HG03354 (cell line): Measurements from ENCODE around the gene CELF2.

Experiments used
- ATAC-seq: cut with Tn5 transposase; IDR thresholded peaks from one replicate; pipeline ENCODE4 v1.9.1; 2021; ENCODE audit warnings: mild to moderate bottlenecking; ENCODE audit not compliant: unreplicated experiment, poor library complexity, severe bottlenecking

Gene CELF2

GRCh38 chr10:11301571-11302111 is 284.0 kb downstream of the CELF2 start:
- no peak for ATAC-seq

DNA sequence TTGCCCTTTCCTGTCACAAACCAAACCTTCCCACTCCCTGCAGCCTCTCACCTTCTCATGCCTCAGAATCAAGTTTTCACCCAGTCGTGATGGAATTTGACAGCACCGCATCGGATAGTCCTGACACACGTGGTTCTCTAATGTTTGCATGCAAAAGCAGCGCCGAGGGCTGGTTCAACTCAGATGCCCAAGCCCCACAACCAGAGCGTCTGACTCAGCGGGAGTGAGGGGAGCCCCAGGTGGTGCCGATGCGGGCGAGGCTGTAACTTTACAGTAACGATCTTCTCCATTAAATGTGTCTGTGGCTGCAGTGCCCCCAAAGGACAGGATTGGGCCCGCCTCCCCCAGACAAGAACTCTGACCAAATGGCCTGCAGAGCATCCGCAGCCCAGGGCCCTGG is 284.5 kb downstream of the CELF2 start:
- no peak for ATAC-seq

DNA sequence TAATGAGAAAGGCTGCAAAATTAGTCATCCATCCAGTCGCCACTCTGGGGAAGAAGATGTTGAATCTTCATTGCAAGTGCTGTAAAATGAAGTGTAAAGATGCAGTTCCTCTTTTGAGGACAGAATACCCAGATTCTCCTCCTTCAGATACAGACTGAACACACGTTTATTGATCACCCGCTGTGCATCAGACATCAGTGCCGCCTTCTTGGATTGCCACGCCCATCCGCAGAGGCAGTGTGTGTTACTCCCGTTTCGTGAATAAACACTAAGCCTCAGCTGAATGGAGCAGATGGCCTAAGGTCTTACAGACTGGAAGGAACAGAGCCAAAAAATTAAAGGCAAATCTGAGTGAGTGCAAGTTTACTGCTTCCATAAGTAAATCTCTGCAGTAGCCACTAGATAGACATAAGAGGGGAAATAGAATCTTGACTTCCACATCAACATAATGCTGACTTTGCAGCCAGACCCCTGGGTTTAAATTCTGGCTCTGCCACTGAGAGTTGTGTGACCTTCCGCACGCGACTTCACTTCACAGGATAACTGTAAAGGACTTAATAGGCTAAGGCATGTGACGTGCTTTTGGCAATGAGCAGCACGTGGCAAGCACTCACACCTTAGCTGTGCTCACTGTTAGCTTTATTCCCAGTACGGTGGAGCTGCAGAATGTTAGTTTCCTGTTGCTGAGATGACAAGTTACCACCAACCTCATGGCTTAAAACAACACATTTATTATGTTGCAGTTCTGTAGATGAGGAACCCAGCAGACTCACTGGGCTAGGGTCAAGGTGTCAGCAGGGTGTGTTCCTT is 285.9 kb downstream of the CELF2 start:
- ATAC-seq: no peak

DNA sequence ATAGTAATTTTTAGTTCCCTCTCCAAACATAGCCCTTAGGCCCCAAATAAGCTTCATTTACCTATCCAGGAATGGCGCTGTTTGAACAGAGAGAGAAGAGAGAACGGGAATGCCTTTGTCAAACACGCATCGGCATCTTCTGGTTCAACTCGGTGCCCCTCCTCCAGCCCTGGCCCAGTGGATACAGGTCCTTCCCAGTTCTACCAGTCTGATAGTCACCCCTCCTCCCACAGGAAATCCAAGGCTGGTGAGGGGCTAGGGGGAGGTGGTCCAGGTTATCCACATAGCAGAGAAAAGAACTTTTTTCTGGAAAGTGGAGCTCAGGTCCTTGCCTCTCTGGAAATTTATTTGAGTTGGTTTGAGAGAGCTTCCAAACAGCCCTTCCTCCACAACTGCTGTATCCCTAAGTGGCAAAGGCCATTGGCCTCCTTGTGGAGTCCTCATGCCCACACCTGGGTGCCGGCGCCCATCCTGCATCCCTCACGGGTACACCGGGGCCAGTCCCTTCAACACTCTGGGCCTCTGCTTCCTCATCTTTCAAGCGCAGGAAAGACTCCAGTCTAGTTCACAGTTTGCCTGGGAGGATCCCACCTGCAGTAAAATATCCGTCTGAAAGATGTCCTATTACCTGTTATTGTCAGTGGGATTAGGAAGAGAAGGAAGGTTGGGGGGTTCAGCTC is 287.4 kb downstream of the CELF2 start:
- no peak for ATAC-seq

GRCh38 chr10:11305825-11306593 is 288.3 kb downstream of the CELF2 start:
- no peak for ATAC-seq

DNA sequence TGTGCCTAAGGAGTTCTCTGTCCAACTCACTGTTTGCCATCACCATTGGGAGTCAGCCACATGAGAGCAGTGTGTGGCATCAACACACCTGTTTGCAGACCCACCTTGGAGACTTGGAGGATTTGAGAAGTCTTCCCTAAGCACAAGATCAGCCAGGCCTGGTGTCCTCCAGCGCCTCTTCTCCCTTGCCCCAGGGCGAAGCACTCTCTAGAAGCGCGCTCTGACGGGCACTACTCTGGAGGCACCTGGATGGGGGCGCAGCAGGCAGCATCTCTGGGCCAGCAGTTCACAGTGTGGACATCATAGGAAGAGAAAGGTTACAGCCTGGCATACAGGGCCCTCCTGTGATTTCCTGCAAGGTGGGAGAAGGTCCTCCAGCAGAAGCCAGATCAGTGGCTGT is 289.3 kb downstream of the CELF2 start:
- ATAC-seq: no peak

GRCh38 chr10:11307937-11308336 is 290.3 kb downstream of the CELF2 start:
- ATAC-seq: no peak

GRCh38 chr10:11311027-11311426 is 293.4 kb downstream of the CELF2 start:
- no peak for ATAC-seq

DNA sequence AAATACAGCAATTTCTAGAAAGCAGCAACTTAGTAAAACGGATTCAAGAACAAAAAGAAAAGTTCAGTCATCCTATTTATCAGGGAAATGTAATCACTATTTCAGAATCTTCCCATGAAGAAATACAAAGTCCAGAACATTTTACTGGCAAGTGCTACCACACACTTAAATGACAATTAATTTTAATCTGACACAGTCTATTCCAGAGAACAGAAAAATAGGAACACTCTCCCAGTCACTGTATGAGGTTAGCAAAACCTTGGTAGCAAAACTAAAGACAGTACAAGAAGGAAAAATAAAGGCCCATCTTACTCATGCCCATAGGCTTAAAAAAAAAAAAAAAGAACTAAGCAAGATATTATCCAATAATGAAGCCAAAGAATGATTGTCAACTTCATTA is 295.8 kb downstream of the CELF2 start:
- no peak for ATAC-seq

DNA sequence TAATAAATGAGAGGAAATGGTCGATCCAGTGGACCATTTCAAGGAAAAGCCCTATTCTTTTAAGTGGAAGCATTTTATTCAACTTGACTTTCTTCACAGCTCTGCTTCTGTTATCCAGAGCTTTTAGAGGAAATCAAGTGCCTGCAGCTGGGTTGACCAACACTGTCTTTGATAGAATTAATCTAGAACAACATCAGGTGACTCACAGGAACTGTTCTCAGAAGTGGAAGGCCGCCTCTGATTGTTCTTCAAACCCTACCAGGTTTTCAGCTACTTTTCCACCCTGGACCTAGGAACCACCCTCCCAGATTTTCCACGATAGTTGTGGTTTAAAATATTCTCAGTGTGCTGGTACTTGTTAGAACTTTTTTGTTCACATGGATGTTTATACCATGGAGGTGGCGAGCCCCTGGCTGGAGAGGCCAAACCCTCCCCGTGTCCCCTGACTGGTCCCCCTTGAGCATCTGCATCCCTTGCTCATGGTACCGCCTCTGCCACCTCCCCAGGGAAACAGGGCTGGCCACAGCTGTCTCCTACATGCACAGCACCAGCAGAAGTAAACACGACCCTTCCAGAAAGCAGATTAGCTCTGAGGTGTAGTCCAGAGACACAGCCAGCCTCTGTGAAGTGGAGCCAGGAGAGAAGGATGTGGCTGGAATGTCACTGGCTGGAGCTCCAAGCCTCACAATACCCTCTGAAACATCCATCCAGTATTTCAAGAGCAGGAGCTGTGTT is 300.4 kb downstream of the CELF2 start:
- no peak for ATAC-seq

GRCh38 chr10:11318826-11319598 is 301.3 kb downstream of the CELF2 start:
- ATAC-seq: no peak

GRCh38 chr10:11319990-11320602 is 302.4 kb downstream of the CELF2 start:
- no peak for ATAC-seq

GRCh38 chr10:11320809-11321520 is 303.3 kb downstream of the CELF2 start:
- no peak for ATAC-seq

GRCh38 chr10:11322698-11323097 is 305.0 kb downstream of the CELF2 start:
- no peak for ATAC-seq

DNA sequence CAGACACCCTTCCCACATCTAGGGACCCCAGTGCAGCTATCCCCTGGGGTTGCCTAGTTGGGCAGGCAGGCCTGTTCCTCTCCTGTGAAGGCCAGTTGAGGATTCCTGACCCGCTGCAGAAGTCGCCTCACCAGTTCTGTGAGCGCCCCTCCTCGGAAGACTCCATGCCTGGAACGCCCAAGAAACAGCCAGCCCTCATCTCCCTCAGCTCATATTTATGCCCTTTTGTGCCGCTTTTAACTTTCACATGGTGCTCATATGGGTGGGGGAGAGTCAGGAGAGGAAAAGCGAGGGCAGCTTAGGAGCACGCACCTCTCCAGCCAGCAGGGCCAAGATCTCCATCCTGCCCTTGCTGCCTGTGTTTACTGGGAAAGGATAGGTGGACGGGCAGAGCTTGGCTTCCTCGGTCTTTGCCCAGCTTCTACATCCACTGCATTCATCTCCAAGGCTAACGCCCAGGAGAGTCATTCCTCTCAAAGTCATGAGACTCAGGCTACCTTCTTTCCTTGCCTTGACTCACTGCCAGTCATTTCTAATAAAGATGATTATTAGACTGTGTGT is 307.2 kb downstream of the CELF2 start:
- no peak for ATAC-seq

DNA sequence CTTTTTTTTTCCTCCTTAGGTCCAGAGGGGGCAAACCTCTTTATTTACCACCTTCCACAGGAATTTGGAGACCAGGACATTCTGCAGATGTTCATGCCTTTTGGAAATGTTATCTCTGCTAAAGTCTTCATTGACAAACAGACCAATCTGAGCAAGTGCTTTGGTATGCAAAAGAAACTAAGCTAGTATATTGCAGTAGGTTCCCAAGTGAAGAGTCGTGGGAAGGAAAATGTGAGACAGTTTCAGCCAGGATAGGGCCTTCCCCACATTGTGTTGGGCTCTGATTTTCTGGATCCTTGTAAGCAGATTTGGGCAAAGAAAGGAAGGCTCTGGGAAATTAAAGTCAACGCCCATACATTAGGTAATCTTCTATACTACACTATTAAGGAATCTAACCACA is 308.1 kb downstream of the CELF2 start:
- ATAC-seq: no peak

DNA sequence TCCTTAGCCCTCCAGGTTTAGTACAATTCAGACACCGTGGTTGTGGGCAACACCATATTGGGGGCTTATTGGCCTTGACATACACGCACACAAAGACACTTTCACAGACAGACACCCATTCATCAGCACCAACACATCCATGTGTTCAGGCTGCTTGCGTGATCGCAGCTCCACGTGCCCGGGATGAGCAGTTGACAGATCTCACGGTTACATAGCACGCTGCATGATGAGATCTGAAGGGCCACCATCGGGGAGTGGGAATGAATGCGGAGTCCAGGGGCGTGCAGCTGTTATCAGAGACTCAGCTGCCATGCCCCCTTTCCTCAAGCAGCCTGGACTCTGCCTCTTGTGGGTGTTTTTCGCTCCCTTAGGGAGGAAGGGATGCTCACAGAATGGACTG is 308.6 kb downstream of the CELF2 start:
- no peak for ATAC-seq
